Progenitor cell of endocrine pancreas (in vitro differentiated cells): ENCODE results near the gene KRTAP21-1. TPM values are rescaled to one million over a fixed set of nuclear protein-coding genes. Genes with fewer than 3 reads are reported as not detected.

Experiments used
- DNase-seq: peaks from one replicate; pipeline ENCODE4 v3.0.0; 2021; ENCODE audit warnings: low spot score; ENCODE audit not compliant: unreplicated experiment
- H3K27ac Mint-ChIP-seq: 2 replicates; pipeline ENCODE4 v1.8.0; 2021; ENCODE audit warnings: mild to moderate bottlenecking, moderate library complexity, mixed read lengths
- H3K27me3 Mint-ChIP-seq: 2 replicates; pipeline ENCODE4 v1.8.0; 2021; ENCODE audit warnings: mixed read lengths
- H3K36me3 Mint-ChIP-seq: 2 replicates; pipeline ENCODE4 v1.8.0; 2022; ENCODE audit warnings: mixed read lengths; ENCODE audit not compliant: insufficient read depth
- H3K4me1 Mint-ChIP-seq: 2 replicates; pipeline ENCODE4 v1.8.0; 2021; ENCODE audit warnings: low read depth, mixed read lengths
- H3K4me3 Mint-ChIP-seq: 2 replicates; pipeline ENCODE4 v1.8.0; 2021; ENCODE audit warnings: low read depth, mild to moderate bottlenecking, moderate library complexity, mixed read lengths
- H3K9me3 Mint-ChIP-seq: 2 replicates; pipeline ENCODE4 v1.8.0; 2021; ENCODE audit warnings: low read depth, mixed read lengths
- CTCF ChIP-seq: fragments of 200-600 bp; sonication (generic); IDR thresholded peaks from one replicate; pipeline ENCODE4 v1.5.0; 2021; ENCODE audit warnings: antibody characterized with exemption, mild to moderate bottlenecking; ENCODE audit not compliant: unreplicated experiment
- total RNA-seq: library from RNA; stranded (reverse); gene quantifications from 2 replicates; pipeline ENCODE4 v1.2.1, GENCODE V29; 2021

Gene KRTAP21-1
- total RNA-seq, 1 donor from 2014 or later: not detected

- no peak overlapping the region for H3K27ac Mint-ChIP-seq
- H3K4me3 Mint-ChIP-seq: no peak overlapping the region
- no peak for DNase-seq
- no peak for TF ChIP-seq CTCF
- no peaks in the 10 kb centered on the region for H3K4me1 Mint-ChIP-seq
- peaks cover 13% of the 10 kb centered on the region for H3K9me3 Mint-ChIP-seq
- H3K36me3 Mint-ChIP-seq: no peaks in the 10 kb centered on the region
- no peaks in the 10 kb centered on the region for H3K27me3 Mint-ChIP-seq
These were observed 40.8 kb downstream of the KRTAP21-1 start for GRCh38 chr21:30714456-30714855.

GRCh38 chr21:30713766-30714165 is 41.5 kb downstream of the KRTAP21-1 start:
- Mint-ChIP-seq H3K9me3 (peaks cover 13% of the 10 kb centered on the region), H3K4me3 (no peak overlapping the region), H3K4me1 (no peaks in the 10 kb centered on the region), H3K27ac (no peak overlapping the region), H3K36me3 (no peaks in the 10 kb centered on the region), H3K27me3 (no peaks in the 10 kb centered on the region)
- TF ChIP-seq CTCF: no peak
- DNase-seq: no peak

DNA sequence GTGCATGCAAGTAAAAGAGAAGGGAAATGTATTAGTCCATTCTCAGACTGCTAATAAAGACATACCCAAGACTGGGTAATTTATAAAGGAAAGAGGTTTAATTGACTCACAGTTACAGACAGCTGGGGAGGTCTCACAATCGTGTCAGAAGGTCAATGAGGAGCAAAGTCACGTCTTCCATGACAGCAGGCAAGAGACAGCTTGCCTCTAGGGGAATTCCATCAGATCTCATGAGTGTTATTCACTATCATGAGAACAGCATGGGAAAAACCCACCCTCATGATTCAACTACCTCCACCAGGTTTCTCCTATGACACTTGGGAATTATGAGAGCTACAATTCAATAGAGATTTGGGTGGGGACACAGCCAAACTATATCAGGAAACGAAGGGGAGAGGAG is 44.7 kb downstream of the KRTAP21-1 start:
- Mint-ChIP-seq H3K9me3 (peaks cover 15% of the 10 kb centered on the region), H3K36me3 (no peaks in the 10 kb centered on the region)

DNA sequence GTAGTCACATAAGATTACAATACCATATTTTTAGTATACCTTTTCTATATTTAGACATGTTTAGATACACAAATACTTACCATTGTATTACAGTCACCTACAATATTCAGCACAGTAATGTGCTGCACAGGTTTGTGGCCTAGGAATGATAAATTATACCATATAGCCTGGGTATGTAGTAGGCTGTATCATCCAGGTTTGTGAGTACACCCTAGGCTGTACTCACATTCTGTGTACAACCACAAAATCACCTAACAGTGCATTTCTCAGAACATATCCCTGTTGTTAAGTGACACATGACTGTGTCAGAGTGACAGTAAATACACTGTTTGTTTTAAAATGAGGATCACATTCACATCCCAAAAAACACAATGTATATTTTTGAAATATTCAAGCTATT is 47.8 kb downstream of the KRTAP21-1 start:
- TF ChIP-seq CTCF: no peak
- H3K36me3 Mint-ChIP-seq: no peaks in the 10 kb centered on the region
- DNase-seq: no peak
- no peaks in the 10 kb centered on the region for H3K27me3 Mint-ChIP-seq
- H3K4me3 Mint-ChIP-seq: no peak overlapping the region
- H3K4me1 Mint-ChIP-seq: no peaks in the 10 kb centered on the region
- peaks cover 19% of the 10 kb centered on the region for H3K9me3 Mint-ChIP-seq
- no peak overlapping the region for H3K27ac Mint-ChIP-seq

More for the DNA sequence above, 44.7 kb downstream of the KRTAP21-1 start:
- no peak for DNase-seq
- Mint-ChIP-seq H3K4me3 (no peak overlapping the region), H3K27ac (no peak overlapping the region), H3K27me3 (no peaks in the 10 kb centered on the region), H3K4me1 (no peaks in the 10 kb centered on the region)
- TF ChIP-seq CTCF: no peak

Other genes with a start within 250 kb of the KRTAP21-1 start
- gene KRTAP19-6, start 213.6 kb downstream of the KRTAP21-1 start, total RNA-seq: not detected in 2 replicates
- gene KRTAP19-7, start 194.1 kb downstream of the KRTAP21-1 start, total RNA-seq: not detected in 2 replicates
- gene KRTAP22-2, start 165.0 kb downstream of the KRTAP21-1 start, total RNA-seq: not detected in 2 replicates
- gene KRTAP6-3, start 163.0 kb downstream of the KRTAP21-1 start, total RNA-seq: not detected in 2 replicates
- not detected in 2 replicates for gene KRTAP6-2, start 156.5 kb downstream of the KRTAP21-1 start, total RNA-seq
- not detected in 2 replicates for gene KRTAP22-1, start 154.3 kb downstream of the KRTAP21-1 start, total RNA-seq
- not detected in 2 replicates for gene KRTAP6-1, start 141.5 kb downstream of the KRTAP21-1 start, total RNA-seq
- gene KRTAP20-1, start 139.0 kb downstream of the KRTAP21-1 start, total RNA-seq: not detected in 2 replicates
- gene KRTAP20-4, start 134.8 kb downstream of the KRTAP21-1 start, total RNA-seq: not detected in 2 replicates
- not detected in 2 replicates for gene KRTAP20-2, start 120.2 kb downstream of the KRTAP21-1 start, total RNA-seq
- gene KRTAP20-3, start 112.6 kb downstream of the KRTAP21-1 start, total RNA-seq: not detected in 2 replicates
- not detected in 2 replicates for gene KRTAP21-3, start 36.7 kb downstream of the KRTAP21-1 start, total RNA-seq
- gene KRTAP21-2, start 8.2 kb downstream of the KRTAP21-1 start, total RNA-seq: not detected in 2 replicates
- not detected in 2 replicates for gene KRTAP8-1, start 57.8 kb upstream of the KRTAP21-1 start, total RNA-seq
- not detected in 2 replicates for gene KRTAP7-1, start 74.3 kb upstream of the KRTAP21-1 start, total RNA-seq
- gene KRTAP11-1, start 126.2 kb upstream of the KRTAP21-1 start, total RNA-seq: not detected in 2 replicates